Measurements from ENCODE around the gene BHLHE40. TPM values are rescaled to one million over a fixed set of nuclear protein-coding genes. Genes with fewer than 3 reads are reported as not detected.

Gene BHLHE40
- total and polyA plus RNA-seq, 2 of the 4 experiments (the other 2 are of a cell fraction) = 22.8 to 31.8 TPM

GRCh38 chr3:4986175-4986781 is 7.0 kb downstream of the BHLHE40 start:
- no TSS peak for BruUV-seq (replicated peaks)
- ATAC-seq (ENCODE audit: low read depth) = peak; percentile 41

More at GRCh38 chr3:4986175-4986781, 7.0 kb downstream of the BHLHE40 start:
- Histone ChIP-seq H3K56ac (ENCODE audit: extremely low read depth, insufficient read depth, low read length) (0 out of 2 replicates have a peak overlapping the region, but pooled peaks have one; percentile 22), H2BK120ac (ENCODE audit: low read depth, low read length) (peak overlapping the region; percentile 90), H2AK5ac (ENCODE audit: low read depth, low read length) (peak overlapping the region; percentile 71; the same call in 1 of the 2 replicates), H3K9me1 (ENCODE audit: insufficient read depth, low read length) (peaks cover 17% of the 10 kb centered on the region), H3K79me1 (ENCODE audit: low read depth in 1 of 2, low read length in 2 of 2) (peaks cover 10 to 40% of the 10 kb centered on the region in 2 experiments; a peak in 3 of 4 replicates), H3K18ac (ENCODE audit: low read depth, low read length) (peak overlapping the region; percentile 38), H4K8ac (ENCODE audit: low read depth in 2 of 2, low read length in 2 of 2) (peak overlapping the region; percentile 67 to 91; a peak in 3 of 4 replicates), H3K27me3 (ENCODE audit: control insufficient read depth, insufficient read depth, low read length) (no peaks in the 10 kb centered on the region), H3K36me3 (ENCODE audit: control insufficient read depth, insufficient read depth, low read length) (peaks cover 14% of the 10 kb centered on the region), H2BK20ac (ENCODE audit: low read depth, low read length) (peak overlapping the region; percentile 60), H3K4me3 (ENCODE audit: insufficient read depth, low read depth, low read length) (peak overlapping the region; percentile 25), H3K4ac (ENCODE audit: low read depth, low read length) (peak overlapping the region; percentile 82), H2BK5ac (ENCODE audit: low read depth, low read length, poor library complexity, severe bottlenecking) (peak overlapping the region; percentile 90), H2AFZ (replicated peaks; ENCODE audit: low read length, poor library complexity) (peak overlapping the region; percentile 85), H4K5ac (ENCODE audit: low read depth, low read length) (peak overlapping the region; percentile 47), H4K91ac (ENCODE audit: insufficient read depth, low read depth, low read length) (peak overlapping the region; percentile 89), H4K20me1 (ENCODE audit: insufficient read depth, low read length) (peaks cover 23% of the 10 kb centered on the region; the same call in 1 of the 2 replicates), H3K23ac (ENCODE audit: low read depth, low read length) (peak overlapping the region; percentile 53), H3K27ac (ENCODE audit: insufficient read depth, low read length) (peak overlapping the region; percentile 82), H2BK15ac (ENCODE audit: low read depth, low read length) (peak overlapping the region; percentile 94; the same call in 2 of the 3 replicates), H2AK9ac (replicated peaks; ENCODE audit: low read depth, low read length, poor library complexity) (peak overlapping the region; percentile 90), H3K4me2 (ENCODE audit: low read depth, low read length) (peak overlapping the region; percentile 73), H3K9ac (ENCODE audit: low read depth, low read length) (peak overlapping the region; percentile 42), H3K9me3 (ENCODE audit: control insufficient read depth, insufficient read depth, low read length) (no peaks in the 10 kb centered on the region), H3K14ac (replicated peaks; ENCODE audit: low read depth, low read length) (peak overlapping the region; percentile 83; the same call in 1 of the 2 replicates), H3K4me1 (ENCODE audit: control insufficient read depth, insufficient read depth, low read length) (peaks cover 44% of the 10 kb centered on the region)
- intact Hi-C loops (cut with micrococcal nuclease) = no loop called here
- DNase-seq = peak; percentile 64
- dilution Hi-C loops (cut with HindIII; ENCODE audit: low sequenced_read_pairs, unreplicated experiment) = no loop called here
- in situ Hi-C loops (cut with MboI; ENCODE audit: low sequenced_read_pairs) = loop anchor here (10.0 kb wide), 1 partner anchor 139 kb away; the partner anchor contains the start of gene ARL8B
- TF ChIP-seq FOS (IDR thresholded peaks at IDR 0.05; ENCODE audit: low read depth, low read length) (0 out of 2 replicates have a peak, but pooled peaks have one; percentile 1), MAZ (IDR thresholded peaks at IDR 0.05; ENCODE audit: borderline replicate concordance, low read depth, low read length) (peak; percentile 26; the same call in 1 of the 2 replicates), CEBPB (IDR thresholded peaks at IDR 0.05; ENCODE audit: low read depth, low read length) (no peak), RAD21 (IDR thresholded peaks at IDR 0.05; ENCODE audit: low read length) (peak; percentile 8; the same call in 1 of the 2 replicates)
- TF ChIP-seq, protein P1, sequence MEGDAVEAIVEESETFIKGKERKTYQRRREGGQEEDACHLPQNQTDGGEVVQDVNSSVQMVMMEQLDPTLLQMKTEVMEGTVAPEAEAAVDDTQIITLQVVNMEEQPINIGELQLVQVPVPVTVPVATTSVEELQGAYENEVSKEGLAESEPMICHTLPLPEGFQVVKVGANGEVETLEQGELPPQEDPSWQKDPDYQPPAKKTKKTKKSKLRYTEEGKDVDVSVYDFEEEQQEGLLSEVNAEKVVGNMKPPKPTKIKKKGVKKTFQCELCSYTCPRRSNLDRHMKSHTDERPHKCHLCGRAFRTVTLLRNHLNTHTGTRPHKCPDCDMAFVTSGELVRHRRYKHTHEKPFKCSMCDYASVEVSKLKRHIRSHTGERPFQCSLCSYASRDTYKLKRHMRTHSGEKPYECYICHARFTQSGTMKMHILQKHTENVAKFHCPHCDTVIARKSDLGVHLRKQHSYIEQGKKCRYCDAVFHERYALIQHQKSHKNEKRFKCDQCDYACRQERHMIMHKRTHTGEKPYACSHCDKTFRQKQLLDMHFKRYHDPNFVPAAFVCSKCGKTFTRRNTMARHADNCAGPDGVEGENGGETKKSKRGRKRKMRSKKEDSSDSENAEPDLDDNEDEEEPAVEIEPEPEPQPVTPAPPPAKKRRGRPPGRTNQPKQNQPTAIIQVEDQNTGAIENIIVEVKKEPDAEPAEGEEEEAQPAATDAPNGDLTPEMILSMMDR (conservative IDR thresholded peaks at IDR 0.05; ENCODE audit: low read depth, low read length) = no peak
- TF ChIP-seq, protein P2, sequence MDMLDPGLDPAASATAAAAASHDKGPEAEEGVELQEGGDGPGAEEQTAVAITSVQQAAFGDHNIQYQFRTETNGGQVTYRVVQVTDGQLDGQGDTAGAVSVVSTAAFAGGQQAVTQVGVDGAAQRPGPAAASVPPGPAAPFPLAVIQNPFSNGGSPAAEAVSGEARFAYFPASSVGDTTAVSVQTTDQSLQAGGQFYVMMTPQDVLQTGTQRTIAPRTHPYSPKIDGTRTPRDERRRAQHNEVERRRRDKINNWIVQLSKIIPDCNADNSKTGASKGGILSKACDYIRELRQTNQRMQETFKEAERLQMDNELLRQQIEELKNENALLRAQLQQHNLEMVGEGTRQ (IDR thresholded peaks at IDR 0.05; ENCODE audit: low read depth, low read length) = no peak
- POLR2A ChIA-PET (ENCODE audit: unreplicated experiment) = no interaction called here
- CTCF ChIA-PET = interaction anchor here (0.9 to 1.6 kb wide), 4 partner anchors 31 to 275 kb away, joined by 3 to 6 read pairs (median 4); no protein-coding TSS in a partner anchor
- 63% methylated on average over 2 of the region's 13 CpGs; no CpG with 5 or more reads in 1 of the 2 experiments for WGBS, 2 experiments (ENCODE audit: extremely low coverage in 2 of 2, insufficient read length in 1 of 2)

Measured in IMR-90 (cell line).